SK-N-SH (cell line): Measurements from ENCODE around the gene PUM1. TPM values are rescaled to one million over a fixed set of nuclear protein-coding genes. Genes with fewer than 3 reads are reported as not detected.

Source experiments
- CTCF ChIA-PET: fragments of 300-600, 350-600 bp; formaldehyde crosslinking; extraction: SDS; loops from one replicate; lab custom pipeline; 2021; lab: Yijun Ruan, JAX
- POLR2A ChIA-PET: fragments of 350-600 bp; sonication (Branson Sonifier 250); formaldehyde crosslinking; extraction: SDS; loops from one replicate; lab custom pipeline; 2020; ENCODE audit warnings: antibody characterized with exemption, inconsistent platforms; lab: Yijun Ruan, JAX
- DNase-seq: peaks from one replicate; pipeline ENCODE4 v3.0.0; 2012
- H2AFZ ChIP-seq: fragments of 200-600 bp; sonication (generic); 2 replicates; pipeline ENCODE4 v1.8.1; 2016; ENCODE audit warnings: antibody characterized with exemption, mild to moderate bottlenecking, low read depth
- H3F3A ChIP-seq: fragments of 200-600 bp; sonication (generic); replicated peaks from 2 replicates; pipeline ENCODE3; 2016; ENCODE audit warnings: antibody characterized with exemption, mild to moderate bottlenecking; ENCODE audit not compliant: insufficient read depth
- H3K27ac ChIP-seq, 2 experiments: fragments of 200-500 bp in 1 of 2; fragments of 200-600 bp in 1 of 2; sonication (Bioruptor generic) in 1 of 2; sonication (generic), shearing (Covaris generic) in 1 of 2; 2 replicates each; pipeline versions ENCODE4 v1.5.1 to v1.6.1; 2014 to 2016; ENCODE audit warnings: low read depth in 2 of 2, inconsistent platforms in 1 of 2, low read length in 1 of 2, mild to moderate bottlenecking in 1 of 2, mixed read lengths in 1 of 2
- H3K27me3 ChIP-seq: fragments of 200-600 bp; sonication (generic), shearing (Covaris generic); 2 replicates; pipeline ENCODE4 v1.6.1; 2016; ENCODE audit warnings: mixed run types; ENCODE audit not compliant: insufficient read depth
- H3K36me3 ChIP-seq, 2 experiments: fragments of 200-500 bp in 1 of 2; fragments of 200-600 bp in 1 of 2; sonication (Bioruptor generic) in 1 of 2; sonication (generic) in 1 of 2; replicated peaks in 1 of 2; 2 replicates each; pipeline versions ENCODE3 to v1.5.1; 2014 to 2016; ENCODE audit warnings: low read length in 1 of 2, mild to moderate bottlenecking in 1 of 2; ENCODE audit not compliant: insufficient read depth in 2 of 2, control insufficient read depth in 1 of 2
- H3K4me1 ChIP-seq, 2 experiments: fragments of 200-500 bp in 1 of 2; fragments of 200-600 bp in 1 of 2; sonication (Bioruptor generic) in 1 of 2; sonication (generic), shearing (Covaris generic) in 1 of 2; 2 replicates each; pipeline versions ENCODE4 v1.5.1 to v1.6.1; 2014 to 2016; ENCODE audit warnings: low read depth in 1 of 2, low read length in 1 of 2, mixed run types in 1 of 2; ENCODE audit not compliant: insufficient read depth in 2 of 2, control insufficient read depth in 1 of 2
- H3K4me2 ChIP-seq: fragments of 200-600 bp; sonication (generic), shearing (Covaris generic); 2 replicates; pipeline ENCODE4 v1.6.1; 2017; ENCODE audit warnings: mixed run types
- H3K4me3 ChIP-seq, 2 experiments: fragments of 200-500 bp in 1 of 2; fragments of 200-600 bp in 1 of 2; sonication (Bioruptor generic) in 1 of 2; sonication (generic), shearing (Covaris generic) in 1 of 2; 2 replicates each; pipeline versions ENCODE4 v1.5.1 to v1.8.1; 2014 to 2016; ENCODE audit warnings: low read depth in 2 of 2, inconsistent platforms in 1 of 2, low read length in 1 of 2, mild to moderate bottlenecking in 1 of 2, mixed read lengths in 1 of 2, moderate library complexity in 1 of 2
- H3K79me2 ChIP-seq: fragments of 200-600 bp; sonication (generic); 2 replicates; pipeline ENCODE4 v1.8.1; 2017; ENCODE audit warnings: mild to moderate bottlenecking; ENCODE audit not compliant: insufficient read depth
- H3K9ac ChIP-seq: fragments of 200-600 bp; sonication (generic); 2 replicates; pipeline ENCODE4 v1.6.1; 2017; ENCODE audit warnings: mixed run types
- H3K9me2 ChIP-seq: fragments of 200-600 bp; sonication (generic); 2 replicates; pipeline ENCODE4 v1.6.1; 2017; ENCODE audit warnings: mixed run types
- H3K9me3 ChIP-seq: fragments of 200-600 bp; sonication (generic); 2 replicates; pipeline ENCODE4 v1.6.1; 2017; ENCODE audit warnings: mixed run types, mild to moderate bottlenecking, moderate library complexity
- H4K20me1 ChIP-seq: fragments of 200-600 bp; sonication (generic); 2 replicates; pipeline ENCODE4 v1.6.1; 2017; ENCODE audit warnings: mild to moderate bottlenecking, mixed run types; ENCODE audit not compliant: insufficient read depth
- CHD2 ChIP-seq: fragments of 150-350 bp; IDR thresholded peaks from 2 replicates; pipeline ENCODE4 v1.6.1; 2018; ENCODE audit warnings: low read length; ENCODE audit not compliant: partially characterized antibody
- EP300 ChIP-seq, 2 experiments: IDR thresholded peaks; 2 replicates each; pipeline versions ENCODE4 v1.4.0 to v1.6.1; 2012; ENCODE audit warnings: borderline replicate concordance in 1 of 2, low read depth in 1 of 2, low read length in 1 of 2
- FOXJ3 ChIP-seq: sonication (generic); formaldehyde crosslinking; IDR thresholded peaks from 2 replicates; pipeline ENCODE4 v1.5.1; 2020; ENCODE audit warnings: mild to moderate bottlenecking, missing genetic modification reagents
- FOXM1 ChIP-seq: IDR thresholded peaks from 2 replicates; pipeline ENCODE4 v1.4.0; 2012; ENCODE audit warnings: low read depth, mild to moderate bottlenecking
- GATA2 ChIP-seq: sonication (generic); formaldehyde crosslinking; IDR thresholded peaks from 2 replicates; pipeline ENCODE4 v1.5.0; 2020; ENCODE audit warnings: mild to moderate bottlenecking, missing genetic modification reagents
- MAX ChIP-seq: IDR thresholded peaks from 2 replicates; pipeline ENCODE4 v1.4.0; 2012; ENCODE audit warnings: low read depth
- MXI1 ChIP-seq: IDR thresholded peaks from 2 replicates; pipeline ENCODE4 v1.6.1; 2012; ENCODE audit warnings: mild to moderate bottlenecking, low read depth, low read length, improper control_type of control experiment
- NFIC ChIP-seq: IDR thresholded peaks from 2 replicates; pipeline ENCODE4 v1.4.0; 2012; ENCODE audit warnings: borderline replicate concordance
- NRF1 ChIP-seq: IDR thresholded peaks from 2 replicates; pipeline ENCODE4 v1.6.1; 2012; ENCODE audit warnings: low read depth, mild to moderate bottlenecking, low read length
- POLR2AphosphoS5 ChIP-seq: IDR thresholded peaks from 2 replicates; pipeline ENCODE4 v1.6.1; 2012; ENCODE audit warnings: low read depth, low read length
- RFX5 ChIP-seq: IDR thresholded peaks from 2 replicates; pipeline ENCODE4 v1.6.1; 2012; ENCODE audit warnings: mild to moderate bottlenecking, improper control_type of control experiment, low read length
- RXRA ChIP-seq: IDR thresholded peaks from 2 replicates; pipeline ENCODE4 v1.4.0; 2012; ENCODE audit warnings: low read depth, mild to moderate bottlenecking, borderline replicate concordance
- SMC3 ChIP-seq: IDR thresholded peaks from 2 replicates; pipeline ENCODE4 v1.6.1; 2012; ENCODE audit warnings: low read depth, low read length, improper control_type of control experiment
- USF1 ChIP-seq: IDR thresholded peaks from 2 replicates; pipeline ENCODE4 v1.4.0; 2012; ENCODE audit warnings: low read depth, borderline replicate concordance
- YY1 ChIP-seq: IDR thresholded peaks from 2 replicates; pipeline ENCODE4 v1.4.0; 2012; ENCODE audit warnings: low read depth, mild to moderate bottlenecking
- ZBTB33 ChIP-seq: IDR thresholded peaks from 2 replicates; pipeline ENCODE4 v1.4.0; 2012; ENCODE audit warnings: low read depth, borderline replicate concordance
- WGBS: methylation state at CpG from one replicate; pipeline ENCODE4 v1.1.6; 2017; ENCODE audit warnings: low lambda C conversion rate; 5-methylcytosine and 5-hydroxymethylcytosine counted together
- polyA plus RNA-seq, 3 experiments: library from polyadenylated mRNA; depleted of rRNA; stranded (reverse); fragments of >200 nt; gene quantifications; 2 replicates each; pipeline ENCODE4 v1.2.3, GENCODE V29; 2012
- TF ChIP-seq, protein P1 (sequence below): IDR thresholded peaks from 2 replicates; pipeline ENCODE4 v1.6.1; 2012; ENCODE audit warnings: mild to moderate bottlenecking, low read depth, low read length, moderate library complexity

The PUM1 gene
- polyA plus RNA-seq, 1 of the 3 experiments (the other 2 are of a cell fraction): 66.7 TPM

- Histone ChIP-seq H3K36me3 (no peaks in the 10 kb centered on the region), H3K4me1 (peaks cover 3 to 30% of the 10 kb centered on the region in 2 experiments; a peak in 2 of 4 replicates), H3K9me3 (no peaks in the 10 kb centered on the region), H3K27ac (no peak overlapping the region), H3K4me2 (no peak overlapping the region), H3K4me3 (no peak overlapping the region), H3K9ac (no peak overlapping the region), H4K20me1 (peaks cover 93% of the 10 kb centered on the region), H3K9me2 (no peaks in the 10 kb centered on the region), H3K79me2 (peaks cover 54% of the 10 kb centered on the region), H3F3A (no peaks in the 10 kb centered on the region), H2AFZ (no peak overlapping the region), H3K27me3 (no peaks in the 10 kb centered on the region)
- ChIA-PET CTCF (interaction anchor here (0.8 to 47.0 kb wide), 3 partner anchors 12 to 90 kb away, joined by 3 to 1422 read pairs (median 32); no protein-coding TSS in a partner anchor), POLR2A (no interaction called here)
- no peak for TF ChIP-seq CHD2
- TF ChIP-seq FOXM1: no peak
- no peak for TF ChIP-seq GATA2 (CRISPR knock-in tag)
- no peak for TF ChIP-seq FOXJ3 (CRISPR knock-in tag)
- no peak for TF ChIP-seq RXRA
- no peak for TF ChIP-seq YY1
- no peak for TF ChIP-seq ZBTB33
- TF ChIP-seq NRF1: no peak
- no peak for TF ChIP-seq MXI1
- no peak for TF ChIP-seq RFX5
- TF ChIP-seq USF1: no peak
- TF ChIP-seq SMC3: no peak
- TF ChIP-seq, protein P1, sequence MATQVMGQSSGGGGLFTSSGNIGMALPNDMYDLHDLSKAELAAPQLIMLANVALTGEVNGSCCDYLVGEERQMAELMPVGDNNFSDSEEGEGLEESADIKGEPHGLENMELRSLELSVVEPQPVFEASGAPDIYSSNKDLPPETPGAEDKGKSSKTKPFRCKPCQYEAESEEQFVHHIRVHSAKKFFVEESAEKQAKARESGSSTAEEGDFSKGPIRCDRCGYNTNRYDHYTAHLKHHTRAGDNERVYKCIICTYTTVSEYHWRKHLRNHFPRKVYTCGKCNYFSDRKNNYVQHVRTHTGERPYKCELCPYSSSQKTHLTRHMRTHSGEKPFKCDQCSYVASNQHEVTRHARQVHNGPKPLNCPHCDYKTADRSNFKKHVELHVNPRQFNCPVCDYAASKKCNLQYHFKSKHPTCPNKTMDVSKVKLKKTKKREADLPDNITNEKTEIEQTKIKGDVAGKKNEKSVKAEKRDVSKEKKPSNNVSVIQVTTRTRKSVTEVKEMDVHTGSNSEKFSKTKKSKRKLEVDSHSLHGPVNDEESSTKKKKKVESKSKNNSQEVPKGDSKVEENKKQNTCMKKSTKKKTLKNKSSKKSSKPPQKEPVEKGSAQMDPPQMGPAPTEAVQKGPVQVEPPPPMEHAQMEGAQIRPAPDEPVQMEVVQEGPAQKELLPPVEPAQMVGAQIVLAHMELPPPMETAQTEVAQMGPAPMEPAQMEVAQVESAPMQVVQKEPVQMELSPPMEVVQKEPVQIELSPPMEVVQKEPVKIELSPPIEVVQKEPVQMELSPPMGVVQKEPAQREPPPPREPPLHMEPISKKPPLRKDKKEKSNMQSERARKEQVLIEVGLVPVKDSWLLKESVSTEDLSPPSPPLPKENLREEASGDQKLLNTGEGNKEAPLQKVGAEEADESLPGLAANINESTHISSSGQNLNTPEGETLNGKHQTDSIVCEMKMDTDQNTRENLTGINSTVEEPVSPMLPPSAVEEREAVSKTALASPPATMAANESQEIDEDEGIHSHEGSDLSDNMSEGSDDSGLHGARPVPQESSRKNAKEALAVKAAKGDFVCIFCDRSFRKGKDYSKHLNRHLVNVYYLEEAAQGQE: no peak
- TF ChIP-seq EP300 (IDR thresholded peaks at IDR 0.05; ENCODE audit: borderline replicate concordance in 1 of 2, low read depth in 1 of 2, low read length in 1 of 2): no peak
- TF ChIP-seq MAX: no peak
- TF ChIP-seq POLR2AphosphoS5: no peak
- no peak for TF ChIP-seq NFIC
- WGBS: 79% methylated on average over 8 of the region's 13 CpGs
- DNase-seq: no peak
Measured at GRCh38 chr1:30899577-30900389, 165.7 kb downstream of the PUM1 start.
